Dendritic cell treated with granulocyte-macrophage colony-stimulating factor and Interleukin-4, amounts not matched to agents 40 ng/mL and 50 ng/mL, for 4 days (primary cell): ENCODE data around the gene RNF214.
"Not testable (repeated sequence)": the region's sequence is repeated elsewhere in the genome, so short reads cannot be mapped to it uniquely, and the experiment has no call there.

Source experiments
- H3K27ac Mint-ChIP-seq: one replicate; pipeline ENCODE4 v1.8.0; 2022; ENCODE audit warnings: mild to moderate bottlenecking, mixed read lengths
- H3K27me3 Mint-ChIP-seq: one replicate; pipeline ENCODE4 v1.8.0; 2022; ENCODE audit warnings: mild to moderate bottlenecking, mixed read lengths
- H3K36me3 Mint-ChIP-seq: one replicate; pipeline ENCODE4 v1.8.0; 2022; ENCODE audit warnings: low read depth, mixed read lengths
- H3K4me1 Mint-ChIP-seq: one replicate; pipeline ENCODE4 v1.8.0; 2022; ENCODE audit warnings: low read depth, mixed read lengths
- H3K4me3 Mint-ChIP-seq: one replicate; pipeline ENCODE4 v1.8.0; 2022; ENCODE audit warnings: mild to moderate bottlenecking, moderate library complexity, mixed read lengths
- H3K9me3 Mint-ChIP-seq: one replicate; pipeline ENCODE4 v1.8.0; 2022; ENCODE audit warnings: mixed read lengths
- intact Hi-C: fragments of 100-400 bp; cut with micrococcal nuclease; formaldehyde crosslinking; loops from one replicate; pipeline ENCODE4 v1.15.0; 2022

RNF214 gene

DNA sequence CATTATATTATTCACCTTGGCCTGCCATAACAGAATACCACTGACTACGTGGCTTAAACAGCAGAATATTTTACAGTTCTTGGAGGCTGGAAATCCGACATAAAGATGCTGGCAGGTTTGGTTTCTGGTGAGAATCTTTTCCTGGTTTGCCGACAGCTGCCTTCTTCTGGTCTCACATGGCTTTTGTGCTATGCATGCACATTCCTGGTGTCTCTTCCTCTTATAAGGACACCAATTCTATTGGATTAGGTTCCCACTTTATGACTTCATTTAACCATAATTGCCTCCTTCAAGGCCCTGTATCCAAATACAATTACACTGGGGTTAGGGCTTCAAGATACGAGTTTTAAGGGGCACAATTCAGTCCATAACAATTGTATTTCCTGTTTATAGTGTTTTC lies 17.1 kb downstream of the RNF214 start:
- intact Hi-C loops, result no loop called here
- Mint-ChIP-seq H3K4me3 (no peak overlapping the region), H3K36me3 (peaks cover 79% of the 10 kb centered on the region), H3K27me3 (no peaks in the 10 kb centered on the region), H3K4me1 (no peaks in the 10 kb centered on the region), H3K9me3 (no peaks in the 10 kb centered on the region), H3K27ac (no peak overlapping the region)

DNA sequence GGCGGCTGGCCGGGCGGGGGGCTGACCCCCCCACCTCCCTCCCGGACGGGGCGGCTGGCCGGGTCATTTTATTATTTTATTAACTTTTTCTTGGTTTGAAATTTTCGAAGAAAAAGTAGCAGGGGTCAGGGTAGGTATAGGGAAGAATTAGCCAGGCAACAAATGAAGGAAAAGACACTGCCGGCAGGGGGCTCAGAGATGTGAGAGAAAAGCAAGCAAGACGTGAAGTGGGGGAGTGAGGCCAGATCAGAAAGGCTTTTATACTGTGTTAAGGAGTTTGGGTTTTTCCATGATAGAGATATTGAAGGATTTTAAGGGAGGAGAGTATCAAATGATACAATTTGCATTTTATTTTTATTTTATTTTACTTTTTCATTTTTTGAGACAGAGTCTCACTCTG lies 19.0 kb downstream of the RNF214 start:
- no peaks in the 10 kb centered on the region for H3K27me3 Mint-ChIP-seq
- peaks cover 75% of the 10 kb centered on the region for H3K36me3 Mint-ChIP-seq
- H3K4me3 Mint-ChIP-seq, result no peak overlapping the region
- H3K9me3 Mint-ChIP-seq, result no peaks in the 10 kb centered on the region
- no peak overlapping the region for H3K27ac Mint-ChIP-seq
- intact Hi-C loops, result no loop called here
- no peaks in the 10 kb centered on the region for H3K4me1 Mint-ChIP-seq

DNA sequence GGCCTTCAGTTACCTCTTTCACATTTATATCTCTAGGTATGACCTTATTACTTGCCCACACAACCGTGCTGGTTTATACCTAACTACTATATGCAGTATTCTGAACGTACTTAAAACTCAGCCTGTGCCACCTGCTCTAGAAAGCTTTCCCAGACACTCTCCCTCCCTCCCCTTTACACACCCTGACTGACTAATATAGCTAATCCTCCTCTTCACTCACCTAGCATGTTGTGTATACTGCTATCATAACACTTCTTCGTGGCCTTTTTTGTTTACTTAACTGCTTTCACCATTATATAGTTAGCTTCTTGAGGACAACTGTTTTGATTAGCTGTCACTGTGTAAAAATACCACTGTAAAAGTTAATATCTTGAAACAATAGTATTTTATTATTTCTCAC lies 23.5 kb downstream of the RNF214 start:
- Mint-ChIP-seq H3K4me1 (no peaks in the 10 kb centered on the region), H3K4me3 (no peak overlapping the region), H3K9me3 (no peaks in the 10 kb centered on the region), H3K27me3 (no peaks in the 10 kb centered on the region), H3K36me3 (peaks cover 61% of the 10 kb centered on the region), H3K27ac (no peak overlapping the region)
- intact Hi-C loops, result no loop called here

DNA sequence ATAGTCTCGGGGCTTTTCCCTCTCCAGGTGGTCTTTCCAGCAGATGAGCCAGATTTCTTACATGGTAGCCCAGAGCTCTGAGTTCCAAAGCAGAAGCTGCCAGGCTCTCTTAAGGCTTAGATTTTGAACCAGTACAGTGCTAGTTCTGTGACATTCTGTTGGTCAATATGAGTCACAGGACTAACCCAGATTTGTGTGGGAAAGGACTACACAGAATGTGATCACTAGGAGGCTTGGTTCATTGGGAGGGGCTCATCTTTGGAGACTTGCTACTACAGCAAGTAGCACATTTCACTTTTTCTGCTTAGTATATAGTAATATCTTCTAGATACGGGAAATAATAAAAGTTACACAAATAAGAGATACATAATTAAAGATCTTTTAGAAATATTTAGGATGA lies 24.1 kb downstream of the RNF214 start:
- Mint-ChIP-seq H3K36me3 (peaks cover 59% of the 10 kb centered on the region), H3K4me1 (no peaks in the 10 kb centered on the region), H3K27me3 (no peaks in the 10 kb centered on the region), H3K4me3 (no peak overlapping the region), H3K9me3 (no peaks in the 10 kb centered on the region), H3K27ac (no peak overlapping the region)
- intact Hi-C loops, result no loop called here

DNA sequence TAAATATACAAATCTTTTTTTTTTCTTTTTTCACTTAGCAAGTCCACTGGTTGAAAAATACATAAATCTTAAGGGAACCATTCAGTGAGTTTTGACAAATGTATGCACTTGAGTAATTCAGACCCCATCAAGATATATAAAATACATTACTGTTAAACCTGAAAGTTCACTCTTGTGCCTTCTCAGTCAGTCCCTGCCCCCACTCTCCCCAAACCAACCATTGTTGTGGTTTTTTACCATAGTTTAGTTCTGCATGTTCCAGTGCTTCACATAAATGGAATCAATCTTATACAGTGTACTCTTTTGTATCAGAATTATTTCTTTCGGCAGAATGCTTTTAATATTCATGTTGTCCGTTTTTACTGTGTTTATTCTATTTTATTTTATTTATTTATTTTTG lies 26.1 kb downstream of the RNF214 start:
- no peaks in the 10 kb centered on the region for H3K9me3 Mint-ChIP-seq
- no peaks in the 10 kb centered on the region for H3K4me1 Mint-ChIP-seq
- no peak overlapping the region for H3K27ac Mint-ChIP-seq
- H3K27me3 Mint-ChIP-seq, result no peaks in the 10 kb centered on the region
- H3K4me3 Mint-ChIP-seq, result no peak overlapping the region
- intact Hi-C loops, result no loop called here
- H3K36me3 Mint-ChIP-seq, result peaks cover 68% of the 10 kb centered on the region

DNA sequence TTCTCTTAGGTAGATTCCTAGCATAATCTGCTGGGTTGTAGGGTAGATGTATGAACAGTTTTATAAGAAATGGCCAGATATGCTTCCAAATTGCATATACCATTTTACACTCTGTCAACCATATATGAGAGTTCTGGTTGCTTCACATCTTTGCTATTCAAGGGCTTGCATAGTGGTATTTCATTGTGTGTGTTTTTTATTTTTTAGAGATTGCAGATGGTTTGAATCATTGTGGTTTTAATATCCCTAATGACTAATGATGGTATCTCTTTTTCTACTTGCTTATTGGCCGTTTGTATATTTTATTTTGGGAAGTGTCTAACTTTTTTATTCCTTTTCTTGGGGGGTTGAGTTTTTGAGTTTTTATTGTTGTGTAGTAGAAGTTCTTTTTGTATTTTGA lies 26.9 kb downstream of the RNF214 start:
- Mint-ChIP-seq H3K27me3 (no peaks in the 10 kb centered on the region), H3K4me1 (no peaks in the 10 kb centered on the region), H3K27ac (no peak overlapping the region), H3K36me3 (peaks cover 65% of the 10 kb centered on the region), H3K4me3 (no peak overlapping the region), H3K9me3 (no peaks in the 10 kb centered on the region)
- intact Hi-C loops, result no loop called here

DNA sequence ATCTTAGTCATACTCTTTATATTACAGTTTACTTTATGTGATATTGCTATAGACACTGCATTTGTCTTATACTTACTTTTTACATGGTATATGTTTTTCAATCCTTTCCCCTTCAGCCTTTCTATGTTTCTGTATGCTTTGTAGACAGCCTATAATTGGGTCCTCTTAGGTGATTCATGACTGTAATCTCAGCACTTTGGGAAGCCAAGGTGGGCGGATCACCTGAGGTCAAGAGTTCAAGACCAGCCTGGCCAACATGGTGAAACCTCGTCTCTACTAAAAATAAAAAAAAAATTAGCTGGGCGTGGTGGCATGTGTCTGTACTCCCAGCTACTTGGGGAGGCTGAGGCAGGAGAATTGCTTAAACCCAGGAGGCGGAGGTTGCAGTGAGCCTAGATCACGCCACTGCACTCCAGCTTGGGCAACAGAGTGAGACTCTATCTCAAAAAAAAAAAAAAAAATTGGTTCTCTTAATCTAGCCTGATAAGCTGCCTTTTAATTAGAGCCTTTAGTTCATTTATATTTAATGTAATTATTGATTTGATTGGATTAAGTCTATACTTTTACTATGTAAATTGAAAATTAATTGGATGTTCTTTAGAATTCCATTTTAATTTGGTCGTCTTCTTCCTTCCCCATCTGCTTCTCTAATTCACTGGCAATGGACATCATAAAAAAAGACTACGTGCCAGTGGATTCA lies 32.3 kb downstream of the RNF214 start:
- H3K36me3 Mint-ChIP-seq, result peaks cover 71% of the 10 kb centered on the region
- H3K27me3 Mint-ChIP-seq, intact Hi-C loops, H3K4me3 Mint-ChIP-seq, H3K9me3 Mint-ChIP-seq, H3K4me1 Mint-ChIP-seq, H3K27ac Mint-ChIP-seq: not testable (repeated sequence)

DNA sequence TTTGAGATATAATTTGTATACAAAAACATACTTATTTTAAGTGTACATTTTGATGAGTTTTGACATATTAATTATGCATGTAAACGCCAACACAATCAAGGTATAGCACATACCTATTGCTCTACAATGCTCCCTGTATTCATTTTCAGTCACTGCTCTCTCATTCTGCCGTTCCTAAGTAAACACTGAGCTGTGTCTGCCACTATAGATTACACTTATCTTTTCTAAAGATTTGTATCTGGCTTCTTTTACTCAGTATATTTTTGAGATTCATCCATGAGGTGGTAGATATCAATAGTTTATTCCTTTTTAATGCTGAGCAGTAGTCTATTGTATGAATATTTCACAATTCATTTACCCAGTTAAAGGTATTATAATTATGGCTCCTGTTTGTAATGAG lies 33.3 kb downstream of the RNF214 start:
- H3K4me1 Mint-ChIP-seq, result no peaks in the 10 kb centered on the region
- no peak overlapping the region for H3K27ac Mint-ChIP-seq
- H3K36me3 Mint-ChIP-seq, result peaks cover 63% of the 10 kb centered on the region
- intact Hi-C loops, result no loop called here
- no peaks in the 10 kb centered on the region for H3K9me3 Mint-ChIP-seq
- H3K4me3 Mint-ChIP-seq, result no peak overlapping the region
- no peaks in the 10 kb centered on the region for H3K27me3 Mint-ChIP-seq

DNA sequence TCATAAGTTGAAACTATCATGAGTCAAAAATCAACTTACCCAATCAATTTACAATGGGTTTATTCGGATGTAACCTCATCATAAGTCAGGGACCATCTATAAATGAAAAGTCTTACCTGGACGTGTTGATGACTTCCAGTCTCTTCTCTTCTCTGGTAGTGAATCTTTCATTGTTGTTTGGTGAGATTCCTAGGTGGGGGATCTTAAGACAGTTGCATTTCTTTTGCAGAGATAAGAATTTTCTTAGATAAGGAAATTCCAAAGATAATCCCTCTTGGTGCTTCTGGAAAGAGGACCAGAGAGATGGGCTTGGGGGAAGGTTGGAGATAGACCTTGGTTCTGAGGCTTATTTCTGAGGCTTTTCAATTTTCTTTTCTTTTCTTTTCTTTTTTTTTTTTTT lies 37.4 kb downstream of the RNF214 start:
- Mint-ChIP-seq H3K36me3 (peaks cover 72% of the 10 kb centered on the region), H3K27me3 (no peaks in the 10 kb centered on the region)

DNA sequence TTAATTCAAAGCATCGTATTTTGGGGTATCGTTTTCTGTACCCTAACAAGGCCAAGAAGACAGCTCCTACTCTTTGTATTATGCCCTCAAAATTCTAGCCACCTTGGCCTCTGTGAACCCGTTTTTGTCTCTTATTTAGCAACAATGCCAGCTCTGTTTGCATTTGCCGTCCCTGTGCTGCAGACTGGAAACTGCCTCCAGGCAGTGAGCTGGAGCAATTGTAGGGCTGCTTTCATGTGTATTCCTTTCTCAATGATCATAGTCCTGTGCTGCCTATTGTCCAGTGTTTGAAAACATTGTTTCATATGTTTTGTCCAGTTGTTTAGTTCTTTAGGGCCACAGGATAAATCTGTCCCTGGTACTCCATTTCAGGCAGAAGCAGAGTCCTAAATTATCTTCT lies 38.7 kb downstream of the RNF214 start:
- Mint-ChIP-seq H3K4me1 (no peaks in the 10 kb centered on the region), H3K27me3 (no peaks in the 10 kb centered on the region), H3K27ac (no peak overlapping the region), H3K36me3 (peaks cover 74% of the 10 kb centered on the region), H3K9me3 (no peaks in the 10 kb centered on the region), H3K4me3 (no peak overlapping the region)
- intact Hi-C loops, result no loop called here

More for the DNA sequence above, 37.4 kb downstream of the RNF214 start:
- intact Hi-C loops, result no loop called here
- H3K27ac Mint-ChIP-seq, result no peak overlapping the region
- H3K4me1 Mint-ChIP-seq, result no peaks in the 10 kb centered on the region
- no peaks in the 10 kb centered on the region for H3K9me3 Mint-ChIP-seq
- no peak overlapping the region for H3K4me3 Mint-ChIP-seq

DNA sequence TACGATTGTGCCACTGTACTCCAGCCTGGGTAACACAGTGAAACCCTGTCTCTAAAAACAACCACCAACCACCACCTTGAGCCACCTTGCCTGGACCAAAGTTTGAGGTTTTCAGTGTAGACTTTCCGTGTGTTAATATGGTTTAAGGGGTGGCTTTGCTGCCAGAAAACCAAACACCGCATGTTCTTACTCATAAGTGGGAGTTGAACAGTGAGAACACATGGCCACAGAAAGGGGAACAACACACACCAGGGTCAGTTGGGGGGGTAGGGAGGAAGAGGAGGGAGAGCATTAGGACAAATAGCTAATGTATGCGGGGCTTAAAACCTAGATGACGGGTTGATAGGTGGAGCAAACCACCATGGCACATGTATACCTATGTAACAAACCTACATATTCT lies 39.7 kb downstream of the RNF214 start:
- H3K4me3 Mint-ChIP-seq, H3K27me3 Mint-ChIP-seq, H3K4me1 Mint-ChIP-seq, H3K9me3 Mint-ChIP-seq, H3K27ac Mint-ChIP-seq, intact Hi-C loops: not testable (repeated sequence)
- peaks cover 64% of the 10 kb centered on the region for H3K36me3 Mint-ChIP-seq

DNA sequence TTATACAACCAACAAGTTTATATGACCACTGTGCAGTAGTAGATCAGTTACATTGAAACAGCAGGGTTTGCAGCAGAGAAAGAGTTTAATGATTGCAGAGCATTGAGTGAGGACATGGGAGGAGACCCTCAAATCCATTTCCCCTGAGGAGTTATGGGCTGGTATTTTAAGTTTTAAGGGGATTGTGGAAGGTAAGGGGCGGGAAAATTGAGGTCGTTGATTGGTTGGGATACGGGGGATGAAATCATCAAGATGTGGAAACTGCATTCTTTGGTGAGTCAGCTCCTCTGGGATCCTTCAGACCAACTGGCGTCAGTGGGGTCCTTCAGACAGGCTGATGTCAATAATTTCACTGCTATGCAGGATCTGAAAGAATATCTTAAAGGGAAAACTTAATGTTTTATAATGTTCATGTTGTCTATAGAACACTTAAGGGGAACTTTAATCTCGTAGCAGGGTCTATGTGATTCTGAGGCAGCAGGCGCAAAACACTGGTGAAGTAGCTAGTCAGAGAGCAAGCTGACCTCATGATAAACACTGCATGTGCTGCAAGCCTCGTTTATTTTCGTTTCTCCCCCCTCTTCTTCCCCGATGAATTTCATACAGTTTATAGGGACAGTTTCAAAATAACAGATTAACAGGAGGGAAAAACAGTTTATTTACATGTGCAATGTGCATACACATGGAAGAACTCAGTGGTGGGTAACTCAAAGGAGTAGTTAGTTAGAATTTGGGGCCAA lies 41.2 kb downstream of the RNF214 start:
- no peaks in the 10 kb centered on the region for H3K4me1 Mint-ChIP-seq
- intact Hi-C loops, result no loop called here

DNA sequence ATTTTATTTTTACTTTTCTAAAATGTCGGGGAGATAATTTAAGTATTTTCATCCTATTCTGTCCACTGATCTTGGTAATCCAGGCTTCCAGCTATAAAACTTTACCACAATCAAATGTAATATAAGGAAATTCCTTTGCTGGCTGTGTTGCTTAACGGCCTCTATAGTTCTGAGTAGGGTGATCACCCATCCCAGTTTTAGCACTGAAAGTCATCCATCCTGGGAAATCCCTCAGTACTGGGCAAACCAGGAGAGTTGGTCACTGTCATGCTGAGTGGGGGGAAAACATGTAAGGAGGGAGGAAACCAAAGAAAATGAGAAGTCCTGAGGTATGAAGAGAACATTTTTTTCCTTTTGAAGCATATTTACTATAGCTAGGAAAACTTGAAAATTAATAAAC lies 45.9 kb downstream of the RNF214 start:
- Mint-ChIP-seq H3K4me3 (no peak overlapping the region), H3K9me3 (no peaks in the 10 kb centered on the region), H3K4me1 (no peaks in the 10 kb centered on the region), H3K27me3 (no peaks in the 10 kb centered on the region), H3K36me3 (peaks cover 64% of the 10 kb centered on the region), H3K27ac (no peak overlapping the region)
- intact Hi-C loops, result no loop called here

More for the DNA sequence above, 41.2 kb downstream of the RNF214 start:
- Mint-ChIP-seq H3K9me3 (no peaks in the 10 kb centered on the region), H3K27me3 (no peaks in the 10 kb centered on the region), H3K4me3 (no peak overlapping the region), H3K27ac (no peak overlapping the region), H3K36me3 (peaks cover 52% of the 10 kb centered on the region)

DNA sequence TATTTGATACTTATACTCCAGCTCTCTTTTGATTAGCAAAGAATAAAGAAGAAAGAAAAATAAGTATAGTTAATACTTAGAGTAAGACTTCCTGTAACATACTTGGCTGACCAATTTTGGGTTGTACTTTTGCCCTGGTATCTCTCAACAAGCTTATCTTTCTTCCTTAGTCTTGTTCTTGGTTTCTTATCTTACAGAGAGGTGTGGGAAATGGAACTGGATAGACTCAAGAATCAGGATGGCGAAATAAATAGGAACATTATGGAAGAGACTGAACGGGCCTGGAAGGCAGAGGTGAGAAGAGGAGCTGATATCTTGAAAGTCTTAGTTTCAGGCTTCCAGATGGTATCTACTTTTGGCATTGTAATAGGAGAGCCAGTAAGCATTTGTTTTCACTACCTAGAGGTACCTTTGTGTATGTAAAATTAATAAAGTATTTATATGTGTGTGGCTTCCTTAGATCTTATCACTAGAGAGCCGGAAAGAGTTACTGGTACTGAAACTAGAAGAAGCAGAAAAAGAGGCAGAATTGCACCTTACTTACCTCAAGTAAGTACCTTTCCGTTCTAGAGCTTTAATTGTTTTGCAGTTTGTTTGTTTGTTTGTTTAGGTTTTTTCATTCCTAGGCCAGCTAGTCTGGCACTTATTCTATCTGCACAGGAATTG lies 47.4 kb downstream of the RNF214 start:
- no peaks in the 10 kb centered on the region for H3K4me1 Mint-ChIP-seq
- H3K36me3 Mint-ChIP-seq, result peaks cover 66% of the 10 kb centered on the region
- intact Hi-C loops, result no loop called here

More for the DNA sequence above, 47.4 kb downstream of the RNF214 start:
- Mint-ChIP-seq H3K27ac (no peak overlapping the region), H3K9me3 (no peaks in the 10 kb centered on the region), H3K4me3 (no peak overlapping the region), H3K27me3 (no peaks in the 10 kb centered on the region)
